ENCODE measurements around the gene CTTNBP2.

DNA sequence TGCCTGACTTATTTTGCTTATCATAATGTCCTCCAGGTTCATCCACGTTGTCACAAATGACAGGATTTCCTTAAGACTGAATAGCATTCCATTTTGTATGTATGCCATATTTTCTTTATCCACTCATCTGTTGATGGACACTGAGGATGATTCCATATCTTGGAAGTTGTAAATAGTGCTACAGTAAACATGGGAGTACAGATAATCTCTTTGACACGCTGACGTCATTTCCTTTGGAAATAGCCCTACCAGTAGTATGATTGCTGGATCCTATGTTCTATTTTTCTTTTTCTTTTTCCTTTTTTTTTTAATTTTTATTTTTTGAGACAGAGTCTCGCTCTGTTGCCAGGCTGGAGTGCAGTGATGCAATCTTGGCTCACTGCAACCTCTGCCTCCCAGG, 167.6 kb downstream of the CTTNBP2 start:
- TF ChIP-seq POLR2A (IDR thresholded peaks at IDR 0.05; ENCODE audit: low read length) (no peak), GATA1 (IDR thresholded peaks at IDR 0.05; ENCODE audit: low read depth, low read length) (no peak)
